ENCODE data around the gene FUT7.

Gene FUT7

DNA sequence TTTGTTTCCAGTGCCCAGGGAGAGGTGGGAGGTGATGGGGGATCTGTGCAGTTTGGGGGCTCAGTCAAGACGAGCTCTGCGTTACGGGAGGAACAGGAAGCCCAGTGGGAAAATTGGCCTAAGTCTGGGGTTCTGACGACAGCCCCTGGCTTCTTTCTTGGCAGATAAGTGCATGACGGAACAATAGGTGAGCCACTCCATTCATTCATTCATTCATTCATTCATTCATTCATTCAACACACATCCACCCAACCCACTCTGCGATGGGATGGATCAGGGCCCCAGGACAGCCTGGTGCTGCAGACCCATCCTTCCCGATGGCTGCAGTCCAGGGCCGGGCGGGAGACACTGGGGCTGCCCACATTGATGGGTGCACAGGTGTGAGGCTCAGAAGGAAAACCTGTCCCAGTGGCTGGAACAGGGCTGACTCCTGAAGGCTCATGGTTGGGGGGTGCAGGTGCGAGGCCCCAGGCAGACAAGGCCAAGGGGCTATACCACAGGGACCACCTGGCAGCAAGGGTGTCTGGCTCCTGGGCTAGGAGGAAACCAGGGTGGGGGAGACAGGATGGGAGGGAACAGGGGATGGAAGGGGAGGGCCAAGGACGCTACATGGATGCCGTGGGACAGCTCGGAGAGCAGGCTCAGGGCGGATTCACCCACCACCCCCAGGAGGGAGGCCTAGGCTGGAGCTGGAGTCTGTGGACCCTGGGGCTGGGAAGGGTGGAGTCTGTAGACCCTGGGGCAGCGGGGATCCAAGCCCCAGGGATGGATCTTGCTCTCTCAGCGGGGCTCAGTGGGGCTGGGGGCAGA, 51.0 kb downstream of the FUT7 start:
- FAIRE-seq = no peak

All from G401.6 (cell line).